Tibial artery (tissue), 4 donors: Measurements from ENCODE around the gene TBC1D30.
"Not testable (repeated sequence)": the region's sequence is repeated elsewhere in the genome, so short reads cannot be mapped to it uniquely, and the experiment has no call there.

Experiments
- DNase-seq, 2 donors: peaks; one replicate each; pipeline ENCODE4 v3.0.0-alpha.2; 2019
- H3K27ac ChIP-seq, 2 donors: fragments of 200-600 bp; sonication (generic) in 1 of 2; 1 replicate in 1 of 2; 2 replicates in 1 of 2; pipeline ENCODE4 v1.5.1; 2018 to 2019; ENCODE audit warnings: mild to moderate bottlenecking in 1 of 2
- H3K27me3 ChIP-seq, 2 donors: fragments of 200-600 bp; sonication (generic) in 1 of 2; one replicate each; pipeline versions ENCODE4 v1.5.1 to v1.6.0; 2016 to 2019
- H3K36me3 ChIP-seq, 3 donors: fragments of 200-600 bp; sonication (generic) in 2 of 3; one replicate each; pipeline ENCODE4 v1.5.1; 2016 to 2019; ENCODE audit warnings: mild to moderate bottlenecking in 2 of 3
- H3K4me1 ChIP-seq, 4 donors: fragments of 200-600 bp; sonication (generic) in 2 of 4; 1 replicate in 3 of 4; 2 replicates in 1 of 4; pipeline ENCODE4 v1.5.1; 2016 to 2019
- H3K4me3 ChIP-seq, 2 donors: fragments of 200-600 bp; sonication (generic) in 1 of 2; 1 replicate in 1 of 2; 2 replicates in 1 of 2; pipeline ENCODE4 v1.5.1; 2018 to 2019; ENCODE audit warnings: mild to moderate bottlenecking in 2 of 2
- H3K9me3 ChIP-seq, 3 donors: fragments of 200-600 bp; sonication (generic) in 1 of 3; one replicate each; pipeline ENCODE4 v1.5.1; 2016 to 2019
- CTCF ChIP-seq, 2 experiments: fragments of 200-600 bp in 1 of 2; fragments of 450-650 bp in 1 of 2; IDR thresholded peaks; one replicate each; pipeline ENCODE4 v1.5.1; 2017 to 2019; ENCODE audit warnings: antibody characterized with exemption in 2 of 2, mild to moderate bottlenecking in 1 of 2, moderate library complexity in 1 of 2
- intact Hi-C: fragments of 100-400 bp; cut with DNase I; formaldehyde crosslinking; loops from one replicate; pipeline ENCODE4 v1.15.0; 2023; ENCODE audit warnings: low total_unique reads

Gene TBC1D30

GRCh38 chr12:64840949-64841717 is 16.7 kb downstream of the TBC1D30 start:
- Histone ChIP-seq H3K4me1 (no peaks in the 10 kb centered on the region), H3K27me3 (no peaks in the 10 kb centered on the region), H3K36me3 (no peaks in the 10 kb centered on the region), H3K4me3 (no peak overlapping the region), H3K27ac (no peak overlapping the region), H3K9me3 (no peaks in the 10 kb centered on the region)
- no peak for TF ChIP-seq CTCF (IDR thresholded peaks at IDR 0.05)
- intact Hi-C loops: no loop called here
- DNase-seq: no peak

GRCh38 chr12:64848409-64848808 is 24.0 kb downstream of the TBC1D30 start:
- H3K4me3 ChIP-seq, intact Hi-C loops, DNase-seq, H3K36me3 ChIP-seq, H3K9me3 ChIP-seq, H3K4me1 ChIP-seq, H3K27ac ChIP-seq, H3K27me3 ChIP-seq: not testable (repeated sequence)

- intact Hi-C loops: no loop called here
- no peaks in the 10 kb centered on the region for H3K4me1 ChIP-seq
- TF ChIP-seq CTCF (IDR thresholded peaks at IDR 0.05): no peak
- H3K27ac ChIP-seq: no peak overlapping the region
- no peaks in the 10 kb centered on the region for H3K36me3 ChIP-seq
- no peaks in the 10 kb centered on the region for H3K9me3 ChIP-seq
- H3K27me3 ChIP-seq: no peaks in the 10 kb centered on the region
- no peak overlapping the region for H3K4me3 ChIP-seq
- DNase-seq: no peak
These were observed 34.6 kb downstream of the TBC1D30 start for GRCh38 chr12:64858882-64859605.

- Histone ChIP-seq H3K4me1 (no peaks in the 10 kb centered on the region), H3K36me3 (no peaks in the 10 kb centered on the region), H3K27ac (no peak overlapping the region), H3K4me3 (no peak overlapping the region), H3K9me3 (no peaks in the 10 kb centered on the region), H3K27me3 (no peaks in the 10 kb centered on the region)
- no peak for TF ChIP-seq CTCF (IDR thresholded peaks at IDR 0.05)
- intact Hi-C loops: no loop called here
- DNase-seq: no peak
These were observed 36.1 kb downstream of the TBC1D30 start for GRCh38 chr12:64860446-64860998.

GRCh38 chr12:64864319-64864718 is 39.9 kb downstream of the TBC1D30 start:
- no peak overlapping the region for H3K4me3 ChIP-seq
- DNase-seq: no peak

More at GRCh38 chr12:64864319-64864718, 39.9 kb downstream of the TBC1D30 start:
- TF ChIP-seq CTCF (IDR thresholded peaks at IDR 0.05): no peak
- no peaks in the 10 kb centered on the region for H3K27me3 ChIP-seq
- no peaks in the 10 kb centered on the region for H3K9me3 ChIP-seq
- H3K36me3 ChIP-seq: no peaks in the 10 kb centered on the region
- intact Hi-C loops: no loop called here
- H3K27ac ChIP-seq: no peak overlapping the region
- no peaks in the 10 kb centered on the region for H3K4me1 ChIP-seq
